Activated CD4-positive, alpha-beta T cell treated with anti-CD3 and anti-CD28 coated beads, Interleukin-2, Interleukin-4, amounts not matched to agents 100 ng/mL and 50 ng/mL, durations not matched to agents 16 hours and 8 hours (primary cell): ENCODE measurements around the gene TMEM127.
"Not testable (repeated sequence)": the region's sequence is repeated elsewhere in the genome, so short reads cannot be mapped to it uniquely, and the experiment has no call there.

Experiments
- DNase-seq: peaks from one replicate; pipeline ENCODE4 v3.0.0-alpha.2; 2020; ENCODE audit warnings: low spot score

The TMEM127 gene

DNA sequence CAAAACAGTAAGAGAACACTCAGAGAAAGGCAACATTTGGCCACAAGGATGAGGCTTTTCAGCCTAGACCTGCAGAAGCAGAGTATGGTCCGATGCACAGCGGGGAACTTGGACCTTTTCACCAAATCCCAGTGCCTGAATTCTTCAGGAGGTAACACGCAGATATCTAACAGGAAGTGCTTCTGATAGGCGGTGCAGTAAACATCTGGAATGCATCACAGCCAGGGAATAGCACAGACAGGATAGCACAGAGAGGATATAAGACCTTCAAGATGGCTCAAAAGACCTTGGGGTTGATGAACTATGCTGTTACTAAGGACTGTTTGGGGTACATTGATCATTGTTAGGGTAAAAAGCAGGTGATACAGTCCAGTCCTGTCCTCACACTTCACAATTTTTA is 1.7 kb downstream of the TMEM127 start:
- no peak for DNase-seq

DNA sequence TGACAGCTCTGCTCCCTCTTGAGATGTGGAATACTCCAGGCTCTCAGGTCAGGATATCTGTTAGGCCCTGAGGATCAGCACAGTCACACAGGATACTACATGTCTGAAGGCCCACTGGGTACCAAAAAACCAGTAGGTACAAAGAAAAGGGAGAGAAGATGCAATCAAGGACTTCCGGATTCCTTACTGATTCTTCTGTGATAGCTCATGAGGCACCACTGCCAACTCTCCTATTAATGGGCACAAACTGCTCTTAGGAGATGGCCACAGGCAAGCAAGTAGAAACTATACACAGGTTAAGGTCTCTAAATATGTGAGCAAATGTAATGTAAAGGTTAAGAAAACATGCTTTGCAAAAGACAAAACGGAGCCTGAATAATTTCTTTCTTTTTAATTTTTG is 3.5 kb downstream of the TMEM127 start:
- DNase-seq, result no peak

DNA sequence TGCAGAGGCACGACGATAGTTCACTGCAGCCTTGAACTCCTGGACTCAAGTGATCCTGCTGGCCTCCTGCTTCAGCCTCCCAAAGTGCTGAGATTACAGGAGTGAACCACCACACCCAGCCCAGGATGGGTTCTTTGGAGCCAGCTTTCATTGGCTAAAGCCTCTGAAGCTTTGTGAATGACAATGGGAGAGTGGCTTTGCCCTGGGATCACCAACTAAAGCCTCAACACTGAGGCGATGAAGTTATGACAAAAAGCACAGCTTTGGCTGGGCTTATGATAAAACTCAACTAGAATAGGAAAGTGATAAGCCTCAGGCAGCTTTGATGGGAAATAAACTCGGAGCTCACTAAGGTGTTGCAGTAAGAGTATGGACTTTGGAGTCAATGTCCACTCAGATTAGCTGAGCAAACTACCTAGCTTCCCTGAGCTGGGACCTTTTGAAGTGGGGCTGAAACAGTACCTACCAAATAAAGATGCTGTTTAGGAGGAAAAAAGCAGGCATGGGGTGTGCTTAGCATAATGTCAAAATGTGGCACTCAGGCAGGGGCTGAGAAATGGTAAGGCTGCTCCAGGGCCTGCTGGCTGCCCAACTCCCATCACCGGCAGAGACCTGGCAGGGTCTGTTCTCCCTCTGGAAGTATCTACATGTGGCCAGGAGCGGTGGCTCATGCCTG is 4.3 kb downstream of the TMEM127 start:
- DNase-seq, result no peak

DNA sequence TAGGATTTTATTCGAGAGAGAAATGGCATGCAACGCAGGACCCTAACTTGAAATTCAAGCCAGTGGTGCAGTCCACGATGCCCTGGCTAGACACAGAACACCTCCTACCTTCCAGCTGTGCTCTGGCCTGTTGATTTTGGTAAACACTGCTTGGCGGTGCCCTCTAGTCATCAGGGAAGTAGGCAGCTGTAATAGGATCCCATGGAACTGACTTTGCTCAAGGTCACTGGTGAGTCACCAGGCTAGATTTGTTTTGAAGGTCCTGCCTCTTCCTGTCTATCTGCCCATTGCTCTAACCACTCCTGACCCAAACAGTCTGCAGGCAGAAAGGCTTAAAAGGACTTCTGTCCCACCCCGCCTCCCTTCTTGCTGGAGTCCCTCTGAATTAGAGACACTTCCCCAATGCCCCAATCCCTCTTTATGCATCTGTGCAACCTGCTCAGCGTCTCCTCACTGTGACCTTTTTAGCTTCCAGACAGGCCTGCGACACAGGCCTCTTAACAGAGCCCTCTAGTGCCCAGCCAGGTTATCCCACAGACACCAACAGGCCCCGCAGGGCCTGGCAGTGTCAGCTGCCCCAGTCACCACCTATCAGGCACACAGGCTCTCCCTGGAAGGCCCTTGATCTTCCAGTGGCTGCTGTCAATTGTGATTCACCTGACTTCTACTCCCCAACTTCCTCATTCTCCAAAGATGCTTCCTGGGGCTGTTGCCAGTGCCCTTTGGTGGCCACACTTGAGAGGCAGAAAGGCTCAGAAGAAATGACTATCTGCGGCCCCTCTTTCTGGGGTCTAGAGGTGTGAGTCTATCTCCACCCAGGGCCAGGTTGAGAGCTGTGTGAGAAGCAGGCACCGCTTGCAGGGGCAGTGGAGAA is 5.2 kb downstream of the TMEM127 start:
- DNase-seq, result peak; percentile 22

DNA sequence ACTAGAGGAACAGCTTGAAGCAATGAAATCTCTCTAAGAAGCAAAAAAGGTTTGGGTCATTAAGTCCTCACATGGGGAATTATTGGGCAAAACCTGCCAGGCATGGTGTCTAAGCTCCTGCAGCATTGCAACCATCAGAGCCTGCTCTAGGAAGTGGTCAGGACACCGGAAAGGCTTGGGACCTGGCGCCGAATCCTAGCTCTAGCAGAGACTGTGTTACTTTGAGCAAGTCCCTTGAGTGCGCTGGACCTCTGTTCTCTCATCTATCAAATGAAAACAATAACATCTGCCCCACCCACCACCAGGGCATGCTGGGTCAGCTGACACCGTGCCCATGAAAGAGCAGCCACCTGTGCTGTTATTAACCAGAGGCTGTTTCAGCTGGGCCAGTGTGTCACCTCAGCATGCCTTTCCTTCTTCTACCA is 6.3 kb downstream of the TMEM127 start:
- no peak for DNase-seq

DNA sequence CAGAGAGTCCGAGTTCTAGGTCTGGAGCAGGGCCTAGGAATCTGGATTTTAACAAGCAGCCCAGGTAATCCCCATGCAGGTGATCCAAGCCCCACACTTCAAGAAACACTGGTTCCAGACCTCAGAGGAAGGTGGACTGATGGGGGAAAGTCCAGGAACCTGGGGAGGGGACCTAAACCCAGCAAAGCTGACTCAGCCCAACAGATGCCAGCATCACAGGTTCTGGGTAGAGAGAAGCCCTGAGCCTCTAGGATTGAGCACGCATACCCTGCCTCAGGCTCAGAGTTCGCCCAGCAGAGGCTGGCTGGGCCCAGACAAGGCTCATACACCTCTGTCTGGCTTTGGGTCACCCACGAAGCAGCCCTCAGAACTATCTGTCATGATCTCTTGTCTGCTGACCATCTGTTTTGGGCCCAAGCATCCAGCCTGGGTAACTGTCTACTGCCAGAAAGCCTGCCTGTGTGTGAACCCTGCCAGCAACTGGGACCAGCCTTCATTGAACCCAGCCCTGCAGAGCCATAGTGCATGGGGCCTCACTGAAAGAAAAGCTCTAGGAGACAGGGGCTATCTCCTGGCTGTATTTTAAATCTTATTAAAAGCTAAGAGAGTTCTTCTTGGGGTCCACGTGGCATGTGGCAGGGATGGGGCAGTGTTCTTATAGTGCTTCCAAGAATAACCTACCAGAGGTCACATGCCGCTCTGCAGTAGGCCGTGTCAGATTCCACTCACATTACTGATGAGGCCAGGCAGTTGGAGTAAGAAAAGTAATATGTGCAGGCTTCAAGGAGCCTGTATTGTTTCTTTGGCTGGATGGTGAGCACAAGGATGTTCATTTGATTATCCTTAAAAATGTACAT is 7.4 kb downstream of the TMEM127 start:
- DNase-seq, result no peak

DNA sequence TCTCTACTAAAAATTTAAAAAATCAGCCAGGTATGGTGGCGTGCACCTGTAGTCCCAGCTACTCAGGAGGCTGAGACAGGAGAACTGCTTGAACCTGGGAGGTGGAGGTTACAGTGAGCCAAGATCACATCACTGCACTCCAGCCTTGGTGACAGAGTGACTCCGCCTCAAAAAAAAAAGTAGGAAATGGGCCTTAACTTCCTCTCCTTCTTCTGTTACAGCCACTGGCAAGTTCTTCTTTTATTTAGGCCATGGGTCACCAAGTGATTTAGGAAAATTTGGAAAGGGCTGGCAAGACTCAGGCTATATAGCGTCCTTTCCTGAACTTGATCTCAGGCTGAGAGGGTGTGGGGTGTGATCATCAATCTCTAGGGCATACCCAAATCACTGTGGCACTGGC is 8.1 kb downstream of the TMEM127 start:
- not testable (repeated sequence) for DNase-seq

DNA sequence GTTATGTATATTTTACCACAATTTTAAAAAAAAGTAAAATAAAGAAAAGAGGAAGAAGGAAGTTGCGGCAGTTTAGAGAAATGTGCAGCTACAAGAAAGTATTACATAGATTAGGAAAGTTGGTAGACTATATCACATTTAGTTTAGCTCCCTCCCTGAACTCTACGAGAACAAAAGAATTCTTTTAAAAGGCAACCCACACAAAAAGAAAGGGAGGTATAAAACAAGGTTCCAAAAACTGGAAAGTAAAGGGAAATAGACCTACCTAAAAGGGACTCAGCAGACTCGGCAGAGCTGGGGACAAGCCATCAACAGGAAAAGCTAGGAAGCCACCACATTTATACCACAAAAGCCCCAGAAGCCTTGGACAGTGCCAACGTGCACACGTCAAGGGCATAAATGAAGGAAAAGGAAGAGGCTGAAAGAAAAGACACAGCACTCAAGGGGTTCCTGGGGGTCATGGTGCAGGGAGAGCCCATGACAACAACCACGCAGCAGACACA is 9.1 kb downstream of the TMEM127 start:
- DNase-seq, result no peak

DNA sequence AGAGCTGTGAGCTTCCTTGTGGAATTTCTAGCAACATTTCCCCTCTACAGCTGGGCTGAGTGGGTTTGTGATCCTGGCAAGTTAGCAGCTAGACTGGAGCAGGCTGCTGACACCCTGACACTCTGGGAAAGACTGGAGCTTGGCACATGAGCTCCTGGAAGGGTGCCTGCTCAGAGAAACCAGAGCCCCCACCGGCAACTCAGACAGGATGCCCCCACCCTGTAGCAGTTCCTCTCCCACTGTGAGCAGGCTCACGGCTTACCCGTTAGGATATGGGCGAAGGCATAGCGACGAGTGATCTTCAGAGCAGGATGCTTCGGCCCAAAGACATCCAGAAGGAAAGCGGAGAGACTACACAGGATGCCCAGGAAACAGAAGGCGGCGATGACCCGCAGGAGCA is 11.2 kb downstream of the TMEM127 start:
- DNase-seq, result no peak

DNA sequence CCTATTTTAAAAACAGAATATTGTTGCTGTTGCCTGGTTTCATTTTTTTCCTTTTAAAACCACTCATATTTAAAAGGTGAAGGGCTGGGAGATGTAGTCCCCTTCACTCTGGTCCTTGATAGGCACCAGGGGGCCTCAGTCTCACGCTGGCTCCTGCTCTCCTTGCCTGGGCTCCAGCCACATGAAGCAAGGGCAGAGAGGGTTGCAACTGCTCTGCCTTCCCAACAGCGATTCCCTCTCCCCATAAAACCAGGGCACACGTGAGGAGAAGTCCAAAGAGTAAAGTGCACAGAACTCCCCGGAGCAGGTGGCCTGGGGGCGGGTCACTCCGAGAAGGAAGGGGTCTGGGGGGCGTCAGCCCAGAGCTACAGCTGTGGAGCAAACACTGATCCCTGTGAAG is 12.8 kb downstream of the TMEM127 start:
- DNase-seq, result no peak

DNA sequence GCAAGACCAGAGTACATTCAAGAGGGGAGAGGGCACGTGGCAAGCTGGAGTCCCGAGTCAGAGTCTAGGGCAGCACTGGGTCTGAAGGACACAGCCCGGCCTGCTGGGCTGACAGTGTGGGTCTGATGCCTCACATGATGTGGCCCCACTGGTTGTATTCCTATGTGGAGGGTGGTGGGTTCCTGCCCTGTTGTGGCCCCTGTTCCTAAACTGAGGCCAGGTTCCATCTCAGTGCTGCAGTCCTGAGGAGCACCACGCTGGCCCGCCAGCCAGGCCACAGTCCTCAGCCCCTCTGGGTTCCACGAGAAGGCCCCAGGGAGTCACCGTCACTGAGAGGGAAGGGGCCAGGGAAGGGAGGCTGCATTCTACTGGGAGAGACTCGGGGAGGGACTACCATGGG is 13.3 kb downstream of the TMEM127 start:
- DNase-seq, result no peak

DNA sequence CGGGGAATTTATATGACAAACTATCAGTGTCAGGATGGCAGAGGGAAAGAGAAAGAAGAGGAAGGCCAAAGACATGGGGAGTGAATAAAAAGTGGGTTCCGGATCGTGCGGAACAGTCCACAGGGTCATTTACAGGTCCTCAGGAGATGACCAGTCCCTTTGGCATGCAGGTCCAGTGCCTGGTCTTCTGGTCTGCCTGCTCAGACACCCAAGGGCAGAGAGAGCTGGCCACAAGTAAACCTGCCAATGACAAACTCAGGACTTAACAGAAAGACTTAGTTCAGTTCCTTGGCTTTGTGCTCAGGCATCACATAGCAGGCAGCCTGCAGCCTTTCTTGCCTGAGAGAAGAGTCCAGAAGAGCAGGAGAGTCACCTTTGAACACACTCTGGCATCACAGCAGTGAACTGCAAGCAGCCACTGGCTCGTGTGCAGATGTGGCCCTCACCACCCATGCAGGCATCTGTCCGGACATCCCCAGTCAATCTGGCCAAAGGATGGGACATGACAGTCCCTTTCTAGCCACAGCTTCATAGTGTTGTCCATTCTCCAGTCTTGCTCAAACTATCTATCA is 14.0 kb downstream of the TMEM127 start:
- DNase-seq, result no peak

DNA sequence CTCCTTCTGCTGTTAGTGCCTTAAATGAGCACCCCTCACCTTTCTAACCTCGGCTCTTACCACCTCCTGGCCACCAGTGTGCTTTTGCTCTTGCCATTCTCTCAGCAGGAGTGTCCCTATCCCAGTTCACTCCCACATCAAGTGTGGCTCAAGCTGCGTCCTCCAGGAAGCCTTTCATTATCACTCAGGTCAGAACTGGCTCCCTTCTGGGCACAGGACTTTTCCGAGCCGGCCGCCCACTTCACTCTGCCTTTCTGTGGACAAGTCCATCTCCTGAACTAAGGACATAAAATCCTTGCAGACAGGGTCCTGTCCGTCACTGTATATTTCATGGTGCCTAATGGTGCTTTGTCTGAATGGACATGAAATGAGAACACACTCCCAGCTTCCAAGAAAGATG is 15.6 kb downstream of the TMEM127 start:
- no peak for DNase-seq

DNA sequence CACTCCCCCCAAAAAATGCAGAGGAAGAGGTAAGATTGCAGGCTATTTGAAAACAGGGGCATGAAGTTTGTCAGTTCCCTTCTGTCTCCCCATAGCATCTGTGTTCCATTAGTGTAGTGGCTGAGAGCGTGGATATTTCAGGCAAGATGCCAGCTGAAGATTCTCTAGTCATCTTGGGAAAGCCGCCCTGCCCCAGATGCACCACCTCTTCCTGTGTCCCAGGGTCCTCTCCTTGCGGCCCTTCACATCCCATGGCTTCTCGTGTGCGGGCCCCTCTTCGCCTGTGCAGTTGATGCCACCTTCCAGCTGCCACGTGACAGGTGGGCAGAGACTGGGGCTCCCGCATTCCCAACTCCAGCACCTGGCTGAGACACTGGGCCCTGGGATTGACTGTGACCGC is 16.1 kb downstream of the TMEM127 start:
- no peak for DNase-seq

DNA sequence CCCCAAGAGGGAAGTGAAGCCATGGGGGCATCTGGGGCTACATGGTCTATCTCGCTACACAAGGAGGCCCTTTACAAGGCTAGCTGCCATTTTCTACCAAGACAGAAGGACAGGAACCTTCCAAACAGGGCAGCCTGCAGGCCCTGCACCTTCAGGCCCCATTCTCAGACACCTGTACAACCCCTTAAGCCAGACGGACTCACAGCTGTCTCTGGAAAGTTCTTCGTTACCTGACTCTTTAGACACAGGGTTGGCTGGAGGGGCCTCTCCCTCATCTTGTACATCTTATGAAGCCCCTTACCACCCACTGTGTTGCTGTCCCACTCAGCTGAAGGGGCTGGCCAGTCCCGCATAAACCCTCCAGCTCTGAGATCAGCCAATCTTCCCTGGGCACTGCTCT is 17.2 kb downstream of the TMEM127 start:
- no peak for DNase-seq

DNA sequence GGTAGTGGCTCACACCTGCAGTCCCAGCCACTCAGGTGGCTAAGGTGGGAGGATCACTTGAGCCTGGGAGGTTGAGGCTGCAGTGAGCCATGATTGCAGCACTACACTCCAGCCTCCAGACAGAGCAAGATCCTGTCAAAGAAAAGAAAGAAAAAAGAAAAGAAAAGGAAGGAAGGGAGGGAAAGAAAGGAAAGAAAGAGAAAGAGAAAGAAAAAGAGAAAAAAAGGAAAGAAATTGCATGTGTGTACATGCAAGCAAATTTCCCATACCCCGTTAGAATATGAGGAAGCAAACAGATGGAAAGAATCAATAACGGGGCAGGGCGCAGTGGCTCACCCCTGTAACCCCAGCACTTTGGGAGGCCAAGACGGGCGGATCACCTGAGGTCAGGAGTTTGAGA is 17.9 kb downstream of the TMEM127 start:
- no peak for DNase-seq

DNA sequence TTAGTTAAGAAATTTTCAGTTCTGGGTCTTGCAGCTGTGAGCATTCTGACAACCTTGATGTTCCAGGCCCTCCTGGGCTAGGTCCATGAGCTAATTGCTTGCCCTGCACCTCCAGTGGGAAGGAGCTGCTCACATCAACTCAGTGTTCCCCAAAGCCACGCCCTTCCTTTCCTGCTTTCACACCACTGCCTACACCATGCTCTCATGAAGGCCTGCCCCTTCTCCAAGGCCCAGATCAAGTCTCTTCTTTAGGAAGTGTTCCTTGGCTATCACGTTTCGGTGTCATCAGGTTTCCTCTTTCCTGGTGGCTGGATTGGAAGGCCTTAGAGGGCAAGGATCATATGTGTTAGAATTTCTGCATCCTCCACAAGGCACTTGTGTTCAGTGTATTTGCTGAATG is 18.8 kb downstream of the TMEM127 start:
- no peak for DNase-seq

DNA sequence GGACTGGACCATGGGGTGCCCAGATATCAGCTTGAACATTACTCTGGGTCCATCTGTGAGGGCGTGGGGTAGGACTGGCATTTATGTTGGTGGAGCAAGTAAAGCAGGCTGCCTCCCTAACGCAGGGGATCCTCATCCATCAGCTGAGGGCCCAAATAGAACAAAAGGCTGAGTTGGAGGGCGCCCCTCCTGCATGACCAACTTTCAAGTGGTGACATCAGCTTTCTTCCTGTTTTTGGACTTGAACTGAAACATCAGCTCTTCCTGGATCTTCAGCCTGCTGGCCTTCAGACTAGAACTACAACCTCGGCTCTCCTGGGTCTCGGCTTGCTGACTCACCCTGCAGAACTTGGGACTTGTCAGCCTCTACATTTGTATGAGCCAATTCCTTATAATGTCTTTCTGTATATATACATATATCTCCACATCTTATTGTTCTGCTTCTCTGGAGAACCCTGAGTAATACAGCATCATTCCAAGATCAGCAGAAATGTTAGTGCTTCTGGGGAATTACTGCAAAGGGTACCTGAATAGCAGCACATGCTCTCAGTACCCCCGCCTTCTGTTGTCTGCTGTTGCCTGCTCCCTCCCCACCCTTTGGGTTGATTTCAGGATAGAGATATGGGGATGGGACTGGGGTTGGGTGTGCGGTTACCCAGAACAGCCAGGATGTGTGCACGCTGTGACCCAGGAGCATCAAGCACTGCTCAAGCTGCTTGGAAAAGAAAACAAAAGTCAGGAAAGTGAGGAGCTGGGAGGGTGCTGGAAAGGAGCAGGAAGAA is 20.0 kb downstream of the TMEM127 start:
- DNase-seq, result peak; percentile 27

DNA sequence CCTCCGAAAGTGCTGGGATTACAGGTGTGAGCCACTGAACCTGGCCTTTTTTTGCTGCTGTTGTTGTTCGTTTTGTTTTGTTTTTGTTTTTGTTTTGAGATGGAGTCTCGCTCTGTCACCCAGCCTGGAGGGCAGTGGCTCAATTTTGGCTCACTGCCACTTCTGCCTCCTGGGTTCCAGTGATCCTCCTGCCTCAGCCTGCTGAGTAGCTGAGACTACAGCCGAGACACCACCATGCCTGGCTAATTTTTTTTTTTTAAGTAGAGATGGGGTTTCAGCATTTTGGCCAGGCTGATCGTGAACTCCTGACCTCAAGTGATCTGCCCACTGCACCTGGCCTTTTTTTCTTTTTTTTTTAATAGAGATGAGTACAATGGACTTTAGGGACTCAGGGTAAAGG is 22.0 kb downstream of the TMEM127 start:
- no peak for DNase-seq

DNA sequence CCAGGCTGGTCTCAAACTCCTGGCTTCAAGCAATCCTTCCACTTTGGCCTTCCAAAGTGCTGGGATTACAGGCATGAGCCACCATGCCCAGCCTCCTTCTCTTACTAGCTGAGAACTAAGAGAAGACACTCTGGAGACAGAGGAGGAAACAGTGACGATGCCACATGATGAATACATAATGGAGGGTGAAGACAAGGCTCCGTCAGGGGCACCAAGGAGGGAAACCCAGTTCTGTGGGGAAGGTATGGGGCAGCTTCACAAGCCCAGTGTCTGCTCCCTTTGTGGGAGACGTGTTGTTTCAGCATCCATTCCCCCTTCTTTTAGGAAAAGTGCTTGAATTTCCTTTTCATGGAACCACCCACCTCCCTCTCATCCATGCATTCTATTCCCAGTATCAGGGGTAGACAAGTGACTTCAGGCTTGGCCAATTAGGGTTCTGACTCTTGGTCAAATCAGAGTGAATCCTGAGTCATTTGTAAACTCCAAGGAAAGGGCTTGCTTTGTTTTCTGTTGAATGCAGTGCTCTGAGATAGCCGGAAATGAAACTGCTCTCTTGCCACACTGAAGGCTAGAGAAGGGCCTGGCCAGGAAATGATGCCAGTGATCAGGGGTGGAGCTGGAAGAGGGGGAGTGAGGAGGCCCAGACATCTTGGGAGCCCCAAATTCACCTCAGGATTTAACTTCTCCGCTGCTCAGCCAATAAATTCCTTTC is 23.7 kb downstream of the TMEM127 start:
- DNase-seq, result peak; percentile 91

DNA sequence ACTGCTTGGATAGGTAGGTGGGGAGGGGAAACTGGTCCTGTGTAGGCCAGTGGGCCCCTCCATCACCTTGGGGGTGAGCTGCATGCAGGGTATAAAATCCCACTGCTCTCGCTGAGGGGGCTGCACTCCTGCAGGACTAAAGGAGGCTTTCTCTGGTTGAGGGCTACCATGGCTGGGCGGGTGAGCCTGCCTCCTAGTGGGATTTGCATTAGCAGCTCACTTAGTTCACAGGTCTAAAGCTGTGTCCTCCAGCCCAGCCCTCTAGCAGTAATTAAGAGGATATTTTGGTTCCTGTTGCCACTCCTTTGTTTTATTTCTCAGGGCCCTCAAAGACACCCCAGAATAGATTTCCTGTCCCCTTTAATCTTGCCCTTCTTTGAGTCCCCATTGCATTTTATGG is 24.6 kb downstream of the TMEM127 start:
- no peak for DNase-seq
